GM12878 (cell line): Measurements from ENCODE around the gene CYSTM1. TPM values are rescaled to one million over a fixed set of nuclear protein-coding genes. Genes with fewer than 3 reads are reported as not detected.

Experiments
- ATAC-seq: fragments of 200-7000 bp; cut with Tn5 transposase; 3 replicates; pipeline ENCODE4 v1.9.1; 2020; ENCODE audit warnings: mild to moderate bottlenecking, moderate library complexity
- BruUV-seq: library from RNA; stranded (reverse); fragments of 400-500 nt; replicated peaks from 2 replicates; lab custom pipeline; 2021; lab: Mats Ljungman, UMichigan
- CTCF ChIA-PET: fragments of 300-600 bp; sonication (Branson Sonifier 250); formaldehyde crosslinking; extraction: SDS; loops from one replicate; lab custom pipeline; 2021; ENCODE audit warnings: inconsistent platforms; lab: Yijun Ruan, JAX
- POLR2A ChIA-PET: fragments of 350-600 bp; formaldehyde crosslinking; extraction: SDS; loops from one replicate; lab custom pipeline; 2021; ENCODE audit warnings: inconsistent platforms; lab: Charles Lee
- RAD21 ChIA-PET: fragments of 300-600 bp; sonication (Branson Sonifier 250); formaldehyde crosslinking; loops from one replicate; lab custom pipeline; 2023; ENCODE audit warnings: antibody characterized with exemption; ENCODE audit not compliant: unreplicated experiment; lab: Charles Lee
- SMC1A ChIA-PET: fragments of 300-600 bp; sonication (Branson Sonifier 250); formaldehyde crosslinking; loops from one replicate; lab custom pipeline; 2023; ENCODE audit not compliant: unreplicated experiment, uncharacterized antibody; lab: Charles Lee
- DNase-seq: peaks from one replicate; pipeline ENCODE4 v3.0.0-alpha.2; 2011; ENCODE audit warnings: low read depth, low spot score
- FAIRE-seq: peaks from 3 replicates; lab custom pipeline; 2011; peaks lifted over from hg19 to GRCh38; lab: Jason Lieb, UNC
- H2AFZ ChIP-seq: 2 replicates; pipeline ENCODE4 v1.6.0; 2011; ENCODE audit warnings: low read depth, low read length, control low read depth; ENCODE audit not compliant: control insufficient read depth
- H3K27ac ChIP-seq: 2 replicates; pipeline ENCODE4 v1.5.1; 2011; ENCODE audit warnings: control low read depth; ENCODE audit not compliant: control insufficient read depth, insufficient read depth
- H3K27me3 ChIP-seq, 2 experiments: replicated peaks in 1 of 2; 2 replicates each; pipeline versions ENCODE4 v1.6.0 to v1.6.1; 2011; ENCODE audit warnings: low read length in 1 of 2; ENCODE audit not compliant: control insufficient read depth in 2 of 2, insufficient read depth in 2 of 2
- H3K36me3 ChIP-seq, 2 experiments: 2 replicates each; pipeline ENCODE4 v1.5.1; 2011; ENCODE audit warnings: low read length in 1 of 2; ENCODE audit not compliant: control insufficient read depth in 2 of 2, insufficient read depth in 2 of 2
- H3K4me1 ChIP-seq: 2 replicates; pipeline ENCODE4 v1.6.1; 2011; ENCODE audit warnings: mild to moderate bottlenecking, low read length, moderate library complexity, mixed read lengths; ENCODE audit not compliant: control insufficient read depth, insufficient read depth
- H3K4me2 ChIP-seq: 2 replicates; pipeline ENCODE4 v1.6.0; 2011; ENCODE audit warnings: control low read depth; ENCODE audit not compliant: control insufficient read depth, insufficient read depth
- H3K4me3 ChIP-seq: fragments of 200-600 bp; sonication (generic); 2 replicates; pipeline ENCODE4 v1.5.1; 2016
- H3K79me2 ChIP-seq: 2 replicates; pipeline ENCODE4 v1.6.0; 2011; ENCODE audit warnings: low read length; ENCODE audit not compliant: control insufficient read depth, insufficient read depth
- H3K9ac ChIP-seq: 2 replicates; pipeline ENCODE4 v1.8.0; 2011; ENCODE audit warnings: low read length, control low read depth, mixed read lengths; ENCODE audit not compliant: control insufficient read depth, insufficient read depth
- H3K9me3 ChIP-seq: replicated peaks from 3 replicates; pipeline ENCODE4 v1.5.1; 2011; ENCODE audit warnings: mild to moderate bottlenecking, low read length; ENCODE audit not compliant: control insufficient read depth, insufficient read depth
- H4K20me1 ChIP-seq: 2 replicates; pipeline ENCODE4 v1.6.0; 2011; ENCODE audit not compliant: control insufficient read depth, insufficient read depth
- CREB1 ChIP-seq: IDR thresholded peaks from 2 replicates; pipeline ENCODE4 v1.6.1; 2012; ENCODE audit warnings: low read depth, mild to moderate bottlenecking, inconsistent platforms
- DPF2 ChIP-seq: fragments of 450-650 bp; IDR thresholded peaks from 2 replicates; pipeline ENCODE4 v1.6.1; 2017; ENCODE audit warnings: mild to moderate bottlenecking
- IKZF1 ChIP-seq: fragments of 450-650 bp; conservative IDR thresholded peaks from 2 replicates; pipeline ENCODE4 v1.6.1; 2017; ENCODE audit warnings: antibody characterized with exemption, mild to moderate bottlenecking
- IKZF2 ChIP-seq, 2 experiments: fragments of 450-650 bp; IDR thresholded peaks; 2 replicates each; pipeline ENCODE4 v1.6.1; 2017; ENCODE audit warnings: mild to moderate bottlenecking in 2 of 2, moderate library complexity in 2 of 2
- MYB ChIP-seq: fragments of 150-350 bp; IDR thresholded peaks from 2 replicates; pipeline ENCODE4 v1.6.1; 2014; ENCODE audit warnings: mild to moderate bottlenecking, low read depth, low read length, borderline replicate concordance
- NFIC ChIP-seq: IDR thresholded peaks from 2 replicates; pipeline ENCODE4 v1.6.1; 2012; ENCODE audit warnings: low read depth, mild to moderate bottlenecking, inconsistent platforms, low read length, moderate library complexity
- PAX5 ChIP-seq: IDR thresholded peaks from 2 replicates; pipeline ENCODE4 v1.6.1; 2011; ENCODE audit warnings: low read depth, low read length, borderline replicate concordance
- PAX8 ChIP-seq: fragments of 450-650 bp; IDR thresholded peaks from 2 replicates; pipeline ENCODE4 v1.6.1; 2017; ENCODE audit warnings: mild to moderate bottlenecking, moderate library complexity
- SMAD1 ChIP-seq: fragments of 450-650 bp; IDR thresholded peaks from 2 replicates; pipeline ENCODE4 v1.6.1; 2018; ENCODE audit warnings: mild to moderate bottlenecking, low read depth; ENCODE audit not compliant: partially characterized antibody
- SMC3 ChIP-seq: IDR thresholded peaks from 2 replicates; pipeline ENCODE4 v1.6.1; 2011; ENCODE audit warnings: low read length, improper control_type of control experiment, borderline replicate concordance
- SPI1 ChIP-seq: IDR thresholded peaks from 2 replicates; pipeline ENCODE4 v1.6.1; 2011; ENCODE audit warnings: low read depth, mild to moderate bottlenecking, low read length, moderate library complexity, borderline replicate concordance; ENCODE audit not compliant: insufficient read depth
- ZSCAN29 ChIP-seq: fragments of 450-650 bp; IDR thresholded peaks from 2 replicates; pipeline ENCODE4 v1.6.1; 2017; ENCODE audit warnings: mild to moderate bottlenecking, moderate library complexity
- WGBS: methylation state at CpG from one replicate; pipeline ENCODE4 v1.1.6; 2016; ENCODE audit warnings: low lambda C conversion rate; ENCODE audit not compliant: insufficient replicate concordance, insufficient coverage; ENCODE audit errors: missing lambda C conversion rate; 5-methylcytosine and 5-hydroxymethylcytosine counted together
- in situ Hi-C: fragments of 300-500 bp; cut with MboI; formaldehyde crosslinking; loops from 9 replicates; pipeline ENCODE4 v1.14.3; 2018; ENCODE audit warnings: mixed read lengths
- intact Hi-C: fragments of 100-400 bp; cut with micrococcal nuclease; formaldehyde crosslinking; loops from one replicate; pipeline ENCODE4 v1.14.2; 2022; ENCODE audit not compliant: unreplicated experiment
- polyA plus RNA-seq, 11 experiments: library from polyadenylated mRNA; depleted of rRNA in 4 of 11; unstranded in 6 of 11; stranded (reverse) in 5 of 11; fragments of >200 nt; fragmentation: Nextera tagmentation in 4 of 11; fragmentation: Illumina TruSeq in 1 of 11; extraction: Ambion mirVana in 4 of 11; extraction: Trizol in 1 of 11; gene quantifications; 1 replicate in 1 of 11; 2 replicates in 10 of 11; pipeline versions ENCODE4 v1.2.1 to v1.2.3, GENCODE V29; 2011 to 2016; ENCODE audit warnings: inconsistent platforms in 2 of 11, missing spikeins in 2 of 11, low read depth in 1 of 11
- total RNA-seq, 4 experiments: library from RNA; depleted of rRNA in 3 of 4; stranded (reverse); fragments of >200 nt in 3 of 4; fragmentation: Illumina TruSeq in 1 of 4; extraction: Trizol in 1 of 4; gene quantifications; 2 replicates each; pipeline versions ENCODE4 v1.2.1 to v1.2.3, GENCODE V29; 2013 to 2021
- TF ChIP-seq, protein P1 (sequence below): fragments of 450-650 bp; IDR thresholded peaks from 2 replicates; pipeline ENCODE4 v1.6.1; 2018; ENCODE audit warnings: mild to moderate bottlenecking, low read depth, moderate library complexity; ENCODE audit not compliant: partially characterized antibody
- TF ChIP-seq, protein P2 (sequence below): IDR thresholded peaks from 2 replicates; pipeline ENCODE4 v1.6.1; 2012; ENCODE audit warnings: low read depth, low read length, improper control_type of control experiment

CYSTM1 gene
- total and polyA plus RNA-seq, 10 of the 15 experiments (the other 5 are each of a cell fraction or from before 2014, with no cell fraction given): 52.7 to 261 (median 98.7) TPM

DNA sequence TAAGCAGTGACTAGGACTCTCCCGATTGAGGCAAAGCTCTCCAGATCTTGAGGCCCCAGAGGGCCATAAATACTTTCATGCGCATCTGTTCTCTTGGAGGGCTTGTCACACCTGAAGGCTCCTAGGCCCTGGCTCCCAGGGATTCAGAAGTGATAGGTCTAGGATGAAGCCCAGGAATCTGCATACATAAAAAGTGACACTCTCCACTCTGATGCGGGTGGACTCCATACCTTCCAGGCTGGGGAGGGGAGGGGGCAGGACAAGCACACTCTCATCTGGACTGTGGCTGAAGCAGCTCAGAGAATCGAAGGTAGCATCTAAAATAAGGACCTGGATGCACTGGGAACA lies 9.1 kb upstream of the CYSTM1 start:
- no peak overlapping the region for H2AFZ ChIP-seq
- FAIRE-seq (no peak), ATAC-seq (no peak), DNase-seq (no peak)
- no peak overlapping the region for H3K4me3 ChIP-seq
- in situ Hi-C loops: no loop called here
- H3K4me2 ChIP-seq: no peak overlapping the region
- RAD21 ChIA-PET: interaction anchor here (0.6 kb wide), 1 partner anchor 111 kb away, joined by 3 read pairs; no protein-coding TSS in a partner anchor
- POLR2A ChIA-PET: interaction anchor here (0.5 kb wide), 1 partner anchor 9 kb away, joined by 3 read pairs; no protein-coding TSS in a partner anchor
- no peak overlapping the region for H3K9ac ChIP-seq
- H3K36me3 ChIP-seq: no peaks in the 10 kb centered on the region
- H3K79me2 ChIP-seq: no peaks in the 10 kb centered on the region
- SMC1A ChIA-PET: interaction anchor here (1.5 to 2.5 kb wide), 2 partner anchors 74 to 93 kb away, joined by 4 to 6 read pairs; no protein-coding TSS in a partner anchor
- peaks cover 16% of the 10 kb centered on the region for H3K4me1 ChIP-seq
- BruUV-seq: no TSS peak
- H3K27me3 ChIP-seq: no peaks in the 10 kb centered on the region
- 62% methylated on average over 4 of the region's 4 CpGs for WGBS
- no peaks in the 10 kb centered on the region for H4K20me1 ChIP-seq
- CTCF ChIA-PET: interaction anchor here (1.0 to 1.5 kb wide), 3 partner anchors 13 to 193 kb away, joined by 3 to 4 read pairs (median 3); no protein-coding TSS in a partner anchor
- no peaks in the 10 kb centered on the region for H3K9me3 ChIP-seq
- intact Hi-C loops: no loop called here
- no peak overlapping the region for H3K27ac ChIP-seq
- TF ChIP-seq, protein P1, sequence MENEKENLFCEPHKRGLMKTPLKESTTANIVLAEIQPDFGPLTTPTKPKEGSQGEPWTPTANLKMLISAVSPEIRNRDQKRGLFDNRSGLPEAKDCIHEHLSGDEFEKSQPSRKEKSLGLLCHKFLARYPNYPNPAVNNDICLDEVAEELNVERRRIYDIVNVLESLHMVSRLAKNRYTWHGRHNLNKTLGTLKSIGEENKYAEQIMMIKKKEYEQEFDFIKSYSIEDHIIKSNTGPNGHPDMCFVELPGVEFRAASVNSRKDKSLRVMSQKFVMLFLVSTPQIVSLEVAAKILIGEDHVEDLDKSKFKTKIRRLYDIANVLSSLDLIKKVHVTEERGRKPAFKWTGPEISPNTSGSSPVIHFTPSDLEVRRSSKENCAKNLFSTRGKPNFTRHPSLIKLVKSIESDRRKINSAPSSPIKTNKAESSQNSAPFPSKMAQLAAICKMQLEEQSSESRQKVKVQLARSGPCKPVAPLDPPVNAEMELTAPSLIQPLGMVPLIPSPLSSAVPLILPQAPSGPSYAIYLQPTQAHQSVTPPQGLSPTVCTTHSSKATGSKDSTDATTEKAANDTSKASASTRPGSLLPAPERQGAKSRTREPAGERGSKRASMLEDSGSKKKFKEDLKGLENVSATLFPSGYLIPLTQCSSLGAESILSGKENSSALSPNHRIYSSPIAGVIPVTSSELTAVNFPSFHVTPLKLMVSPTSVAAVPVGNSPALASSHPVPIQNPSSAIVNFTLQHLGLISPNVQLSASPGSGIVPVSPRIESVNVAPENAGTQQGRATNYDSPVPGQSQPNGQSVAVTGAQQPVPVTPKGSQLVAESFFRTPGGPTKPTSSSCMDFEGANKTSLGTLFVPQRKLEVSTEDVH: no peak
- TF ChIP-seq PAX8 (no peak), PAX5 (no peak), MYB (no peak)

DNA sequence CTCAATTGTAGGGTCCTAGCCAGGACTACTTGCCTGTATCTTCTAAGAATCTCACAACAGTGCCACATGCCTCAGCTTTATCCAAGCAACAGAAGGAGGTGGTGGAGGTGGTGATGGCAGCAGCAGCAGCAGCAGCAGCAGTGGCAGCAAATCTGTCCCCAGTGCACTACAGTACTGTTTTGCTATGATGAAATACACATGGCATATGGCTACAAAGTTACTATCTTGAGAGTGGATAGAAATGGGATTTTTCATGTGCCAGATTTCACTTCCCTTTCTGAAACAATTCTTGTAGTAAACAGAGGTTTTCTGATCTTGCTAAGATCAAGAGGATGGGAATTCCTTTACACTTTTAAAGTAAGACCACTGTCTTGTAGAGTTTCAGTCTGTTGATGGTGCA lies 8.1 kb upstream of the CYSTM1 start:
- FAIRE-seq (no peak), ATAC-seq (peak; percentile 73), DNase-seq (no peak)
- no peak overlapping the region for H3K27ac ChIP-seq
- intact Hi-C loops: no loop called here
- H4K20me1 ChIP-seq: no peaks in the 10 kb centered on the region
- H3K9me3 ChIP-seq: no peaks in the 10 kb centered on the region
- no peak overlapping the region for H2AFZ ChIP-seq
- H3K36me3 ChIP-seq: no peaks in the 10 kb centered on the region
- H3K4me1 ChIP-seq: peaks cover 16% of the 10 kb centered on the region
- no peak overlapping the region for H3K9ac ChIP-seq
- ChIA-PET POLR2A (no interaction called here), RAD21 (no interaction called here), CTCF (interaction anchor here (1.0 to 1.2 kb wide), 2 partner anchors 74 to 198 kb away, joined by 3 to 4 read pairs; no protein-coding TSS in a partner anchor), SMC1A (interaction anchor here (1.5 to 2.5 kb wide), 2 partner anchors 73 to 94 kb away, joined by 4 to 6 read pairs; no protein-coding TSS in a partner anchor)
- H3K79me2 ChIP-seq: no peaks in the 10 kb centered on the region
- H3K27me3 ChIP-seq: no peaks in the 10 kb centered on the region
- BruUV-seq: no TSS peak
- in situ Hi-C loops: no loop called here
- H3K4me3 ChIP-seq: no peak overlapping the region
- H3K4me2 ChIP-seq: no peak overlapping the region
- TF ChIP-seq SMC3 (no peak), NFIC (peak; percentile 59; the same call in 1 of the 2 replicates), DPF2 (no peak), IKZF1 (peak; percentile 41), ZSCAN29 (no peak), SPI1 (peak; percentile 73), SMAD1 (no peak), IKZF2 (IDR thresholded peaks at IDR 0.05) (peak in 1 of 2 experiments; percentile 19; a peak in 1 of 4 replicates), CREB1 (0 out of 2 replicates have a peak, but pooled peaks have one; percentile 48)
- TF ChIP-seq, protein P2, sequence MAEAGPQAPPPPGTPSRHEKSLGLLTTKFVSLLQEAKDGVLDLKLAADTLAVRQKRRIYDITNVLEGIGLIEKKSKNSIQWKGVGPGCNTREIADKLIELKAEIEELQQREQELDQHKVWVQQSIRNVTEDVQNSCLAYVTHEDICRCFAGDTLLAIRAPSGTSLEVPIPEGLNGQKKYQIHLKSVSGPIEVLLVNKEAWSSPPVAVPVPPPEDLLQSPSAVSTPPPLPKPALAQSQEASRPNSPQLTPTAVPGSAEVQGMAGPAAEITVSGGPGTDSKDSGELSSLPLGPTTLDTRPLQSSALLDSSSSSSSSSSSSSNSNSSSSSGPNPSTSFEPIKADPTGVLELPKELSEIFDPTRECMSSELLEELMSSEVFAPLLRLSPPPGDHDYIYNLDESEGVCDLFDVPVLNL: no peak
